NCI-H2081 treated with DMSO at 0.1 percent for 48 hours (cell line): ENCODE data around the gene NTN1.
"Not testable (repeated sequence)": the region's sequence is repeated elsewhere in the genome, so short reads cannot be mapped to it uniquely, and the experiment has no call there.

ENCODE experiments used
- DNase-seq: peaks from one replicate; lab custom pipeline; 2025; lab: John Stamatoyannopoulos, UW

The NTN1 gene

GRCh38 chr17:9249245-9249953 lies 228.1 kb downstream of the NTN1 start:
- no peak for DNase-seq

- DNase-seq, result no peak
Measured at GRCh38 chr17:9251273-9251672, 230.0 kb downstream of the NTN1 start.

- no peak for DNase-seq
Measured at GRCh38 chr17:9253308-9253707, 232.0 kb downstream of the NTN1 start.

GRCh38 chr17:9254841-9255240 lies 233.5 kb downstream of the NTN1 start:
- DNase-seq, result no peak

GRCh38 chr17:9255833-9256232 lies 234.5 kb downstream of the NTN1 start:
- no peak for DNase-seq

- no peak for DNase-seq
Measured at GRCh38 chr17:9256361-9256750, 235.0 kb downstream of the NTN1 start.

- DNase-seq, result no peak
Measured at GRCh38 chr17:9256751-9257629, 235.7 kb downstream of the NTN1 start.

GRCh38 chr17:9257630-9257965 lies 236.3 kb downstream of the NTN1 start:
- DNase-seq, result not testable (repeated sequence)

GRCh38 chr17:9258115-9259015 lies 237.1 kb downstream of the NTN1 start:
- DNase-seq, result no peak

- no peak for DNase-seq
Measured at GRCh38 chr17:9259419-9259818, 238.1 kb downstream of the NTN1 start.

- no peak for DNase-seq
Measured at GRCh38 chr17:9261081-9262012, 240.0 kb downstream of the NTN1 start.

GRCh38 chr17:9266031-9266680 lies 244.8 kb downstream of the NTN1 start:
- no peak for DNase-seq

GRCh38 chr17:9266697-9267117 lies 245.4 kb downstream of the NTN1 start:
- no peak for DNase-seq

GRCh38 chr17:9268546-9268945 lies 247.2 kb downstream of the NTN1 start:
- no peak for DNase-seq

- no peak for DNase-seq
Measured at GRCh38 chr17:9269350-9270035, 248.2 kb downstream of the NTN1 start.

- no peak for DNase-seq
Measured at GRCh38 chr17:9270921-9271320, 249.6 kb downstream of the NTN1 start.

- no peak for DNase-seq
Measured at GRCh38 chr17:9271989-9272388, 250.7 kb downstream of the NTN1 start.

GRCh38 chr17:9272501-9273200 lies 251.3 kb downstream of the NTN1 start:
- no peak for DNase-seq
